ENCODE measurements around the gene HOMER3. TPM values are rescaled to one million over a fixed set of nuclear protein-coding genes. Genes with fewer than 3 reads are reported as not detected.

The HOMER3 gene
- polyA plus RNA-seq, 1 donor = 66.7 TPM

DNA sequence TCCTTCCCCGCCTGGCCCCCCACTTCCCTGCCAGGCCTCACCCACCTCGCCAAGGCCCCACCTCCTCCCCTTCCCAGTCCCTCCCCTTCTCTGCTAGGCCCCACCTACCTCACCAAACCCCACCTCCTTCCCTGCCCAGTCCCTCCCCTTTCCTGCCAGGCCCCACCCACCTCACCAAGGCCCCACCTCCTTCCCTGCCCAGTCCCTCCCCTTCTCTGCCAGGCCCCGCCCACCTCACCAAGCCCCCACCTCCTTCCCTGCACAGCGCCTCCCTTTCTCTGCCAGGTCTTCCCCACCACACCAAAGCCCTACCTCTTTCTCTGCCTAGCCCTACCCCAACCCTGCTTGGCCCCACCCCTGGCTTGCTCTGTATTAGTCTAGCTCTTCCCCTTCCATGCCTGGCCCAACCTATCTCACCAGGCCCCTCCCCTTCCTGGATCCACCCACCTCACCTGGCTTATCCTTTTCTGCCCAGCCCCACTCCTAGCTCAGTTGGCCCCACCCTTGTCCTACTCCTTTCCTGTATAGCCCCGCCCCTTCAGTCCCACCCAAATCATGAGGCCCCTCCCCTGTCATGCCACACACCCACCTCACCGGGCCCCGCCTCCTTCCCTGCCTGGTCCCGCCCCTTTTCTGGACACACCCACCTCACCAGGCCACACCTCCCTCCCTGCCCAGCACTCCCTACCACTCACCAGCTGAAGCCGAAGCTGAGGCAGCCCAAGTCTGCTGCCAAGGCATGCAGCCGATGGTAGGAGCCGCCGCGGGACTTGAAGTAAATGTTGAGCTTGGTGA, 61.2 kb downstream of the HOMER3 start:
- DNase-seq (ENCODE audit: low read depth) = no peak

Other genes starting within 250 kb of the HOMER3 start
- gene COMP, start 149.9 kb downstream of the HOMER3 start, polyA plus RNA-seq (ENCODE audit: insufficient read length) = 4.0 TPM
- 34.1 TPM for gene UPF1, start 109.3 kb downstream of the HOMER3 start, polyA plus RNA-seq (ENCODE audit: insufficient read length)
- gene CERS1, start 45.1 kb downstream of the HOMER3 start, polyA plus RNA-seq (ENCODE audit: insufficient read length) = 40.8 TPM
- gene COPE, start 21.8 kb downstream of the HOMER3 start, polyA plus RNA-seq (ENCODE audit: insufficient read length) = 74.9 TPM
- 36.0 TPM for gene DDX49, start 21.5 kb downstream of the HOMER3 start, polyA plus RNA-seq (ENCODE audit: insufficient read length)
- 68.5 TPM for gene SUGP2, start 92.3 kb upstream of the HOMER3 start, polyA plus RNA-seq (ENCODE audit: insufficient read length)
- gene ARMC6, start 92.4 kb upstream of the HOMER3 start, polyA plus RNA-seq (ENCODE audit: insufficient read length) = 26.0 TPM
- gene SLC25A42, start 122.8 kb upstream of the HOMER3 start, polyA plus RNA-seq (ENCODE audit: insufficient read length) = 12.0 TPM
- 30.8 TPM for gene TMEM161A, start 197.3 kb upstream of the HOMER3 start, polyA plus RNA-seq (ENCODE audit: insufficient read length)
- gene MEF2B, start 229.0 kb upstream of the HOMER3 start, polyA plus RNA-seq (ENCODE audit: insufficient read length) = 2.2 TPM

All from forelimb muscle (tissue), 1 donor.